Measurements from ENCODE around the gene PSMB1. TPM values are rescaled to one million over a fixed set of nuclear protein-coding genes. Genes with fewer than 3 reads are reported as not detected.

PSMB1 gene
- total RNA-seq, 4 donors from 2014 or later, result 340 to 380 (median 357) TPM

GRCh38 chr6:170485159-170485558 is 67.9 kb downstream of the PSMB1 start:
- intact Hi-C loops (cut with DNase I; ENCODE audit: low total_unique reads) (no loop called here), in situ Hi-C loops (cut with MboI; ENCODE audit: low sequenced_read_pairs in 4 of 4) (no loop called here)
- Histone ChIP-seq H3K4me1 (peaks cover 3 to 5% of the 10 kb centered on the region in 2 donors), H3K36me3 (no peaks in the 10 kb centered on the region), H3K27ac (no peak overlapping the region), H3K27me3 (no peaks in the 10 kb centered on the region), H3K9me3 (no peaks in the 10 kb centered on the region), H3K4me3 (no peak overlapping the region)
- TF ChIP-seq POLR2A (IDR thresholded peaks at IDR 0.05) (no peak), CTCF (IDR thresholded peaks at IDR 0.05 in 4 of 5, conservative IDR thresholded peaks at IDR 0.05 in 1 of 5) (no peak)
- DNase-seq, result no peak
- peak in 1 of 2 donors; percentile 30 for ATAC-seq

Other genes starting within 250 kb of the PSMB1 start
- 10 to 100 TPM; 10.7 to 17.0 (median 13.5) TPM for gene FAM120B, start 246.5 kb downstream of the PSMB1 start, total RNA-seq
- 10 to 100 TPM in 3 of 4 donors, 1 to 10 TPM in 1; 9.7 to 17.3 (median 15.3) TPM for gene TBP, start 1.1 kb upstream of the PSMB1 start, total RNA-seq
- gene PDCD2, start 31.3 kb upstream of the PSMB1 start, total RNA-seq, result 100 to 1,000 TPM in 1 of 4 donors, 10 to 100 TPM in 3; 61.5 to 113 (median 83.0) TPM